Measurements from ENCODE around the gene TFIP11.

The TFIP11 gene

GRCh38 chr22:26477341-26477731 lies 34.9 kb downstream of the TFIP11 start:
- Histone ChIP-seq H3F3A (ENCODE audit: low read depth) (no peaks in the 10 kb centered on the region), H3K4me3 (ENCODE audit: low read length, poor library complexity, severe bottlenecking) (peak overlapping the region; percentile 59), H4K20me1 (ENCODE audit: insufficient read depth, low read length, poor library complexity, severe bottlenecking) (no peaks in the 10 kb centered on the region), H3K9ac (ENCODE audit: low read depth, low read length, poor library complexity, severe bottlenecking) (peak overlapping the region; percentile 44), H3K36me3 (ENCODE audit: insufficient read depth, low read length) (peaks cover 10% of the 10 kb centered on the region; the same call in 1 of the 2 replicates), H2AFZ (ENCODE audit: low read length) (no peak overlapping the region), H3K27me3 (ENCODE audit: insufficient read depth, low read length, poor library complexity, severe bottlenecking) (no peaks in the 10 kb centered on the region), H3K4me2 (ENCODE audit: low read depth, low read length, poor library complexity, severe bottlenecking) (peak overlapping the region; percentile 82), H3K9me2 (replicated peaks; ENCODE audit: low read depth, low read length) (no peaks in the 10 kb centered on the region), H3K4me1 (ENCODE audit: insufficient read depth, low read length, poor library complexity, severe bottlenecking) (peaks cover 60% of the 10 kb centered on the region), H3K79me2 (ENCODE audit: insufficient read depth, low read length) (peaks cover 89% of the 10 kb centered on the region), H3K9me3 (ENCODE audit: insufficient read depth, low read depth, low read length) (no peaks in the 10 kb centered on the region)
- TF ChIP-seq EZH2phosphoT487 (IDR thresholded peaks at IDR 0.05; ENCODE audit: borderline replicate concordance) = no peak
- TF ChIP-seq, protein P1, sequence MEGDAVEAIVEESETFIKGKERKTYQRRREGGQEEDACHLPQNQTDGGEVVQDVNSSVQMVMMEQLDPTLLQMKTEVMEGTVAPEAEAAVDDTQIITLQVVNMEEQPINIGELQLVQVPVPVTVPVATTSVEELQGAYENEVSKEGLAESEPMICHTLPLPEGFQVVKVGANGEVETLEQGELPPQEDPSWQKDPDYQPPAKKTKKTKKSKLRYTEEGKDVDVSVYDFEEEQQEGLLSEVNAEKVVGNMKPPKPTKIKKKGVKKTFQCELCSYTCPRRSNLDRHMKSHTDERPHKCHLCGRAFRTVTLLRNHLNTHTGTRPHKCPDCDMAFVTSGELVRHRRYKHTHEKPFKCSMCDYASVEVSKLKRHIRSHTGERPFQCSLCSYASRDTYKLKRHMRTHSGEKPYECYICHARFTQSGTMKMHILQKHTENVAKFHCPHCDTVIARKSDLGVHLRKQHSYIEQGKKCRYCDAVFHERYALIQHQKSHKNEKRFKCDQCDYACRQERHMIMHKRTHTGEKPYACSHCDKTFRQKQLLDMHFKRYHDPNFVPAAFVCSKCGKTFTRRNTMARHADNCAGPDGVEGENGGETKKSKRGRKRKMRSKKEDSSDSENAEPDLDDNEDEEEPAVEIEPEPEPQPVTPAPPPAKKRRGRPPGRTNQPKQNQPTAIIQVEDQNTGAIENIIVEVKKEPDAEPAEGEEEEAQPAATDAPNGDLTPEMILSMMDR (conservative IDR thresholded peaks at IDR 0.05; ENCODE audit: low read length) = no peak

GRCh38 chr22:26476705-26477340 lies 35.5 kb downstream of the TFIP11 start:
- Histone ChIP-seq H3K4me3 (ENCODE audit: low read length, poor library complexity, severe bottlenecking) (peak overlapping the region; percentile 59), H3K79me2 (ENCODE audit: insufficient read depth, low read length) (peaks cover 84% of the 10 kb centered on the region), H3K36me3 (ENCODE audit: insufficient read depth, low read length) (peaks cover 15% of the 10 kb centered on the region; the same call in 1 of the 2 replicates), H4K20me1 (ENCODE audit: insufficient read depth, low read length, poor library complexity, severe bottlenecking) (no peaks in the 10 kb centered on the region), H3K9me2 (replicated peaks; ENCODE audit: low read depth, low read length) (no peaks in the 10 kb centered on the region), H3K27me3 (ENCODE audit: insufficient read depth, low read length, poor library complexity, severe bottlenecking) (no peaks in the 10 kb centered on the region), H3K4me1 (ENCODE audit: insufficient read depth, low read length, poor library complexity, severe bottlenecking) (peaks cover 55% of the 10 kb centered on the region), H3K9me3 (ENCODE audit: insufficient read depth, low read depth, low read length) (no peaks in the 10 kb centered on the region), H2AFZ (ENCODE audit: low read length) (no peak overlapping the region), H3F3A (ENCODE audit: low read depth) (no peaks in the 10 kb centered on the region), H3K9ac (ENCODE audit: low read depth, low read length, poor library complexity, severe bottlenecking) (peak overlapping the region; percentile 44), H3K4me2 (ENCODE audit: low read depth, low read length, poor library complexity, severe bottlenecking) (peak overlapping the region; percentile 82)
- TF ChIP-seq EZH2phosphoT487 (IDR thresholded peaks at IDR 0.05; ENCODE audit: borderline replicate concordance) = no peak
- TF ChIP-seq, protein P1 (conservative IDR thresholded peaks at IDR 0.05; ENCODE audit: low read length) = no peak

DNA sequence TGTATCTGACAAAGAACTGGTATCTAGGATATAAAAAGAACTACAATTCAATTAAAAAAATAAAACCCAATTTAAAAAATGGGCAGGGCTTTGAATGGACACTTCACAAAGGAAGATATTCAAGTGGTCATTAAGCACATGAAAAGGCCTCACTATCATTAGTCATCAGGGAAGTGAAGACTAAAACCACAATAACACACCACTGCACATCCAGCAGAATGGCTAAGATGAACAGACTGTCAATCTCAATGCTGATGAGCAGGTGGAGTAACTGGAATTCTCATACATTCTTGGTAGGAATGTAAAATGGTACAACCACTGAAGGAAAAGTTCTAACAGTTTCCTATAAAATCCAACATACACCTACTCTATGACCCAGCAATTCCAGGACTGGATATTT lies 37.6 kb downstream of the TFIP11 start:
- Histone ChIP-seq H3K9me3 (ENCODE audit: insufficient read depth, low read depth, low read length) (no peaks in the 10 kb centered on the region), H3K36me3 (ENCODE audit: insufficient read depth, low read length) (peaks cover 36% of the 10 kb centered on the region; the same call in 1 of the 2 replicates), H3K27me3 (ENCODE audit: insufficient read depth, low read length, poor library complexity, severe bottlenecking) (no peaks in the 10 kb centered on the region), H3K9ac (ENCODE audit: low read depth, low read length, poor library complexity, severe bottlenecking) (no peak overlapping the region), H3K4me2 (ENCODE audit: low read depth, low read length, poor library complexity, severe bottlenecking) (peak overlapping the region; percentile 72), H3K9me2 (replicated peaks; ENCODE audit: low read depth, low read length) (no peaks in the 10 kb centered on the region), H3F3A (ENCODE audit: low read depth) (no peaks in the 10 kb centered on the region), H3K79me2 (ENCODE audit: insufficient read depth, low read length) (peaks cover 62% of the 10 kb centered on the region), H2AFZ (ENCODE audit: low read length) (no peak overlapping the region), H3K4me1 (ENCODE audit: insufficient read depth, low read length, poor library complexity, severe bottlenecking) (peaks cover 34% of the 10 kb centered on the region), H3K4me3 (ENCODE audit: low read length, poor library complexity, severe bottlenecking) (peak overlapping the region; percentile 36), H4K20me1 (ENCODE audit: insufficient read depth, low read length, poor library complexity, severe bottlenecking) (no peaks in the 10 kb centered on the region)
- TF ChIP-seq, protein P1 (conservative IDR thresholded peaks at IDR 0.05; ENCODE audit: low read length) = no peak
- no peak for TF ChIP-seq EZH2phosphoT487 (IDR thresholded peaks at IDR 0.05; ENCODE audit: borderline replicate concordance)

Measured in Loucy (cell line).